HG03520 (cell line): Measurements from ENCODE around the gene GIMAP2.

Experiments used
- ATAC-seq: cut with Tn5 transposase; IDR thresholded peaks from one replicate; pipeline ENCODE4 v1.9.1; 2021; ENCODE audit warnings: mild to moderate bottlenecking, moderate library complexity; ENCODE audit not compliant: unreplicated experiment

The GIMAP2 gene

GRCh38 chr7:150731916-150732315 lies 46.4 kb downstream of the GIMAP2 start:
- ATAC-seq = no peak

- no peak for ATAC-seq
Measured at GRCh38 chr7:150732786-150733481, 47.4 kb downstream of the GIMAP2 start.

- no peak for ATAC-seq
Measured at GRCh38 chr7:150733482-150734095, 48.1 kb downstream of the GIMAP2 start.

- ATAC-seq = no peak
Measured at GRCh38 chr7:150734254-150734653, 48.7 kb downstream of the GIMAP2 start.

GRCh38 chr7:150735596-150736358 lies 50.3 kb downstream of the GIMAP2 start:
- no peak for ATAC-seq

GRCh38 chr7:150736864-150737263 lies 51.4 kb downstream of the GIMAP2 start:
- no peak for ATAC-seq

GRCh38 chr7:150737265-150738055 lies 52.0 kb downstream of the GIMAP2 start, which contains the start of gene GIMAP5:
Gene GIMAP5, plus strand, starts transcription at chr7:150737418. Its CDS starts 3,467 bp downstream, at chr7:150740885.
- peak; percentile 41 for ATAC-seq

GRCh38 chr7:150738092-150738491 lies 52.6 kb downstream of the GIMAP2 start:
- no peak for ATAC-seq

- no peak for ATAC-seq
Measured at GRCh38 chr7:150738591-150739001, 53.1 kb downstream of the GIMAP2 start.

- ATAC-seq = no peak
Measured at GRCh38 chr7:150739033-150739432, 53.5 kb downstream of the GIMAP2 start.

- ATAC-seq = no peak
Measured at GRCh38 chr7:150740053-150740452, 54.5 kb downstream of the GIMAP2 start.

- ATAC-seq = no peak
Measured at GRCh38 chr7:150742286-150742968, 56.9 kb downstream of the GIMAP2 start.
